HEK293 (cell line): Measurements from ENCODE around the gene DYNC1LI1.
"Not testable (repeated sequence)": the region's sequence is repeated elsewhere in the genome, so short reads cannot be mapped to it uniquely, and the experiment has no call there.

Source experiments
- ATF2 ChIP-seq: fragments of 450-650 bp; formaldehyde crosslinking; IDR thresholded peaks from 2 replicates; pipeline ENCODE4 v1.5.1; 2016; ENCODE audit warnings: missing biosample characterization, missing genetic modification characterization, low read depth
- CTCF ChIP-seq: fragments of 450-650 bp; formaldehyde crosslinking; IDR thresholded peaks from 2 replicates; pipeline ENCODE4 v1.5.1; 2016; ENCODE audit warnings: missing biosample characterization, missing genetic modification characterization
- HOXA7 ChIP-seq: sonication (generic); formaldehyde crosslinking; IDR thresholded peaks from 2 replicates; pipeline ENCODE4 v1.8.1; 2022; ENCODE audit warnings: missing genetic modification reagents, borderline replicate concordance

- not testable (repeated sequence) for TF ChIP-seq CTCF (tag by site-specific recombination); ATF2; HOXA7 (CRISPR knock-in tag)
These were observed 51.7 kb downstream of the DYNC1LI1 start for GRCh38 chr3:32518921-32519320.
